Renal pelvis (tissue), 12 donors: Measurements from ENCODE around the gene POLR2H. TPM values are rescaled to one million over a fixed set of nuclear protein-coding genes. Genes with fewer than 3 reads are reported as not detected.

Experiments
- DNase-seq: peaks from one replicate; pipeline ENCODE4 v3.0.0-alpha.2; 2013
- long read RNA-seq, 16 experiments: transcript quantifications; one replicate each; lab custom pipeline, GENCODE V29; 2026
- polyA plus RNA-seq, 3 donors: library from polyadenylated mRNA; unstranded; fragments of 120-200 nt; gene quantifications; one replicate each; pipeline ENCODE4 v1.2.1, GENCODE V29; 2013; ENCODE audit not compliant: insufficient read length in 3 of 3

Gene POLR2H
- 100 to 1,000 TPM in 2 of 3 donors, 10 to 100 TPM in 1; 85.3 to 110 (median 106) TPM for polyA plus RNA-seq
- long read RNA-seq, donor 1, partial matches to known transcripts, result 35 of 48 reads
- long read RNA-seq, donor 1, other reads (novel, unspliced or antisense), result 0 of 48 reads
- long read RNA-seq, donor 2, transcript POLR2H-208 (6 exons, 1,802 nt), result major isoform, 5 of 42 reads
- long read RNA-seq, donor 2, partial matches to known transcripts, result 24 of 42 reads
- long read RNA-seq, donor 2, other reads (novel, unspliced or antisense), result 0 of 42 reads
- long read RNA-seq, donor 3, transcript POLR2H-208 (6 exons, 1,802 nt), result major isoform, 5 of 42 reads
- long read RNA-seq, donor 3, partial matches to known transcripts, result 32 of 42 reads
- long read RNA-seq, donor 3, other reads (novel, unspliced or antisense), result 0 of 42 reads
- long read RNA-seq, donor 4, partial matches to known transcripts, result 38 of 51 reads
- long read RNA-seq, donor 4, other reads (novel, unspliced or antisense), result 0 of 51 reads
- long read RNA-seq, donor 5, partial matches to known transcripts, result 24 of 30 reads
- long read RNA-seq, donor 5, other reads (novel, unspliced or antisense), result 0 of 30 reads
- long read RNA-seq, donor 6, transcript POLR2H-212 (3 exons, 433 nt), result major isoform, 5 of 33 reads
- long read RNA-seq, donor 6, partial matches to known transcripts, result 19 of 33 reads
- long read RNA-seq, donor 6, other reads (novel, unspliced or antisense), result 0 of 33 reads
- long read RNA-seq, donor 7, partial matches to known transcripts, result 51 of 65 reads
- long read RNA-seq, donor 7, other reads (novel, unspliced or antisense), result 0 of 65 reads
- long read RNA-seq, donor 8, partial matches to known transcripts, result 11 of 18 reads
- long read RNA-seq, donor 8, other reads (novel, unspliced or antisense), result 0 of 18 reads
- long read RNA-seq, donor 9, transcript POLR2H-208 (6 exons, 1,802 nt), result major isoform, 6 of 57 reads
- long read RNA-seq, donor 9, partial matches to known transcripts, result 40 of 57 reads
- long read RNA-seq, donor 9, other reads (novel, unspliced or antisense), result 0 of 57 reads
- long read RNA-seq, donor 10, partial matches to known transcripts, result 24 of 39 reads
- long read RNA-seq, donor 10, other reads (novel, unspliced or antisense), result 0 of 39 reads
- long read RNA-seq, donor 11, transcript POLR2H-208 (6 exons, 1,802 nt), result major isoform, 6 of 29 reads
- long read RNA-seq, donor 11, partial matches to known transcripts, result 18 of 29 reads
- long read RNA-seq, donor 11, other reads (novel, unspliced or antisense), result 0 of 29 reads
- long read RNA-seq, donor 12, transcript POLR2H-208 (6 exons, 1,802 nt), result major isoform, 7 of 66 reads
- long read RNA-seq, donor 12, partial matches to known transcripts, result 43 of 66 reads
- long read RNA-seq, donor 12, other reads (novel, unspliced or antisense), result 0 of 66 reads
- long read RNA-seq, donor 13, partial matches to known transcripts, result 17 of 22 reads
- long read RNA-seq, donor 13, other reads (novel, unspliced or antisense), result 0 of 22 reads
- long read RNA-seq, donor 14, result 0 reads
- long read RNA-seq, donor 15, transcript POLR2H-208 (6 exons, 1,802 nt), result major isoform, 14 of 82 reads
- long read RNA-seq, donor 15, transcript POLR2H-206 (5 exons, 791 nt), result minor isoform, 5 of 82 reads
- long read RNA-seq, donor 15, transcript POLR2H-212 (3 exons, 433 nt), result minor isoform, 6 of 82 reads
- long read RNA-seq, donor 15, partial matches to known transcripts, result 47 of 82 reads
- long read RNA-seq, donor 15, other reads (novel, unspliced or antisense), result 0 of 82 reads
- long read RNA-seq, donor 16, transcript POLR2H-208 (6 exons, 1,802 nt), result major isoform, 6 of 47 reads
- long read RNA-seq, donor 16, partial matches to known transcripts, result 28 of 47 reads
- long read RNA-seq, donor 16, other reads (novel, unspliced or antisense), result 0 of 47 reads

- DNase-seq, result no peak
Measured at GRCh38 chr3:184361532-184361931, at the start of gene POLR2H, which contains the start of gene CLCN2. Gene POLR2H (plus strand): TSS chr3:184361710. CDS start chr3:184363493, 1,783 bp downstream. Gene CLCN2 (minus strand): TSS chr3:184361605. CDS start chr3:184361479, 126 bp downstream.

GRCh38 chr3:184314363-184314699 is 47.2 kb upstream of the POLR2H start, which contains the start of gene EIF4G1:
Gene EIF4G1 (plus strand): TSS chr3:184314606. CDS start chr3:184315797, 1,191 bp downstream.
- peak; percentile 91 for DNase-seq

- DNase-seq, result peak; percentile 61
Measured at GRCh38 chr3:184314700-184315542, 46.6 kb upstream of the POLR2H start.

GRCh38 chr3:184315543-184315867 is 46.0 kb upstream of the POLR2H start:
- no peak for DNase-seq

GRCh38 chr3:184315871-184316661 is 45.4 kb upstream of the POLR2H start:
- DNase-seq, result no peak

- DNase-seq, result no peak
Measured at GRCh38 chr3:184316792-184317191, 44.7 kb upstream of the POLR2H start.

GRCh38 chr3:184317201-184317600 is 44.3 kb upstream of the POLR2H start:
- no peak for DNase-seq

- DNase-seq, result no peak
Measured at GRCh38 chr3:184320104-184320445, 41.4 kb upstream of the POLR2H start.

GRCh38 chr3:184321666-184322065 is 39.8 kb upstream of the POLR2H start:
- no peak for DNase-seq

GRCh38 chr3:184322731-184323487 is 38.6 kb upstream of the POLR2H start:
- no peak for DNase-seq

- no peak for DNase-seq
Measured at GRCh38 chr3:184323696-184324095, 37.8 kb upstream of the POLR2H start.

- no peak for DNase-seq
Measured at GRCh38 chr3:184325269-184325668, 36.2 kb upstream of the POLR2H start.

GRCh38 chr3:184325715-184326369 is 35.7 kb upstream of the POLR2H start:
- no peak for DNase-seq

GRCh38 chr3:184327171-184327570 is 34.3 kb upstream of the POLR2H start:
- DNase-seq, result no peak

- no peak for DNase-seq
Measured at GRCh38 chr3:184328516-184328915, 33.0 kb upstream of the POLR2H start.

- no peak for DNase-seq
Measured at GRCh38 chr3:184332370-184333090, 29.0 kb upstream of the POLR2H start.

GRCh38 chr3:184333190-184333589 is 28.3 kb upstream of the POLR2H start:
- no peak for DNase-seq
